ENCODE data around the gene TRPM7.

DNA sequence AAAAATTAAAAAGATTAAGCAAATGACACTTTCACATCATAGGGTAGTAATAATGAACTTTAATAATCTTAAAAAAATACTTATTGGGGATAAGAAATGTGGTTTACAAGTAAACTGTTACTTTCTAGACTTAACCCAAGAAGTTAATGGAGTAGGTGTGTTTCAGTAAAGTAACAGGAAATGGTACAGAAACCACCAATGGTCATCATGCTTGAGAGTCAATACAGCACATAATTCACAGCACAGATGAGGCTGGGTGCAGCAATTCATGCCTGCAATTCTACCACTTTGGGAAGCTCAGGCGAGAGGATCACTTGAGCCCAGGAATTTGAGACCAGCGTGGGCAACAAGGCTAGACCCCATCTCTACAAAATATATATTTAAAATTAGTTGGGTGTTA lies 128.6 kb downstream of the TRPM7 start:
- TF ChIP-seq, protein P1, sequence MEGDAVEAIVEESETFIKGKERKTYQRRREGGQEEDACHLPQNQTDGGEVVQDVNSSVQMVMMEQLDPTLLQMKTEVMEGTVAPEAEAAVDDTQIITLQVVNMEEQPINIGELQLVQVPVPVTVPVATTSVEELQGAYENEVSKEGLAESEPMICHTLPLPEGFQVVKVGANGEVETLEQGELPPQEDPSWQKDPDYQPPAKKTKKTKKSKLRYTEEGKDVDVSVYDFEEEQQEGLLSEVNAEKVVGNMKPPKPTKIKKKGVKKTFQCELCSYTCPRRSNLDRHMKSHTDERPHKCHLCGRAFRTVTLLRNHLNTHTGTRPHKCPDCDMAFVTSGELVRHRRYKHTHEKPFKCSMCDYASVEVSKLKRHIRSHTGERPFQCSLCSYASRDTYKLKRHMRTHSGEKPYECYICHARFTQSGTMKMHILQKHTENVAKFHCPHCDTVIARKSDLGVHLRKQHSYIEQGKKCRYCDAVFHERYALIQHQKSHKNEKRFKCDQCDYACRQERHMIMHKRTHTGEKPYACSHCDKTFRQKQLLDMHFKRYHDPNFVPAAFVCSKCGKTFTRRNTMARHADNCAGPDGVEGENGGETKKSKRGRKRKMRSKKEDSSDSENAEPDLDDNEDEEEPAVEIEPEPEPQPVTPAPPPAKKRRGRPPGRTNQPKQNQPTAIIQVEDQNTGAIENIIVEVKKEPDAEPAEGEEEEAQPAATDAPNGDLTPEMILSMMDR (IDR thresholded peaks at IDR 0.05; ENCODE audit: low read length): no peak
- TF ChIP-seq EZH2 (IDR thresholded peaks at IDR 0.05; ENCODE audit: borderline replicate concordance, low read length): no peak
